OCI-LY3 (cell line): ENCODE measurements around the gene C1QTNF4.

ENCODE experiments used
- CTCF ChIP-seq: fragments of 200-600, 300-600 bp; sonication (generic); IDR thresholded peaks from 2 replicates; pipeline ENCODE4 v1.5.1; 2014; ENCODE audit warnings: antibody characterized with exemption, low read length, low read depth
- EZH2phosphoT487 ChIP-seq: fragments of 200-600 bp; shearing (Covaris generic); IDR thresholded peaks from 2 replicates; pipeline ENCODE4 v1.6.1; 2018; ENCODE audit warnings: antibody characterized with exemption, mixed run types, low read depth

- TF ChIP-seq CTCF, result no peak
- no peak for TF ChIP-seq EZH2phosphoT487
These were observed 35.5 kb downstream of the C1QTNF4 start for GRCh38 chr11:47558695-47559094.
